ENCODE measurements around the gene TBPL2. TPM values are rescaled to one million over a fixed set of nuclear protein-coding genes. Genes with fewer than 3 reads are reported as not detected.
"Not testable (repeated sequence)": the region's sequence is repeated elsewhere in the genome, so short reads cannot be mapped to it uniquely, and the experiment has no call there.

The TBPL2 gene
- total RNA-seq = not detected in 2 replicates
- not detected for polyA plus RNA-seq (2012)

DNA sequence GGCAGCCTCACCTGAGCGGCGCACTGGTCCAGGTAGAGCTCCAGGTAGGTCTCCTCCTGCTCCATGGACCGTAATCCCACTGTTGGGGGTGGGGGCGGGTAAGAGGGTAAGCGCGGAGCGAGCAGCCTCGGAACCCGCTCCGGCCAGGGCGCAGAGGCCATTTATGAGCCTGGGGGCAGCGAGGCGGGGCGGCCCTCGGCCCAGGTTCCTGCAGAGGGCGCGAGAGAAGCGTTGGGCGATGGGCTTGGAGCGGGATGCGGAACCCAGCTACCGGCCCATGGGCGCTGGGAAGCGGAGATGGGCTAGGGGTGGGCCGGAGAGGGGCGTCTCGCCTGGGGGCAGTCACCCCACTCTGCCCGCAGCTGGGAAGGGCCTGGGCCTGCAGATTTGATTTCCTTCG is at the start of gene TBPL2:
TSS of gene TBPL2 (minus strand) at position 232 of the 400 bp plus-strand sequence. CDS start at position 65, 167 bp downstream.
- DNase-seq (ENCODE audit: low read depth) = no peak

DNA sequence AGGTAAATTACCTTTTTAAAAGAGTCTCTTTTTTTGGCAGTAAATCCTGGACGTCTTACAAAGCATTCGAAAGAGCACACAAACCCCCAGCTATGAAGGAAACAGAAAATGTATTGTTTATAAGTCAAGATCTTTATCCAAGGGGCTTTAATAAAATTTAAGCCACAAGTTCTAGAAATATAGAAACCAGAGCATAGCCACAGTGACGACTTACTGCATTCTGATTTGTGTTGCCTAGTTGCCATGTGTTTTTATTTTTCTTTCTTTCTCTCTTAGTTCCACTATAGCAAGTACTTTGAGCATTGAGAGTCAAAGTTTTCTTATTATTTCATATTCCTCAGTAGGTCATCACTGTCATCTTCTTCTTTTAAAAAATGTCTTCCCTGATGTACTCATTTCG is 47.8 kb upstream of the TBPL2 start:
- no peak for DNase-seq (ENCODE audit: low read depth)

DNA sequence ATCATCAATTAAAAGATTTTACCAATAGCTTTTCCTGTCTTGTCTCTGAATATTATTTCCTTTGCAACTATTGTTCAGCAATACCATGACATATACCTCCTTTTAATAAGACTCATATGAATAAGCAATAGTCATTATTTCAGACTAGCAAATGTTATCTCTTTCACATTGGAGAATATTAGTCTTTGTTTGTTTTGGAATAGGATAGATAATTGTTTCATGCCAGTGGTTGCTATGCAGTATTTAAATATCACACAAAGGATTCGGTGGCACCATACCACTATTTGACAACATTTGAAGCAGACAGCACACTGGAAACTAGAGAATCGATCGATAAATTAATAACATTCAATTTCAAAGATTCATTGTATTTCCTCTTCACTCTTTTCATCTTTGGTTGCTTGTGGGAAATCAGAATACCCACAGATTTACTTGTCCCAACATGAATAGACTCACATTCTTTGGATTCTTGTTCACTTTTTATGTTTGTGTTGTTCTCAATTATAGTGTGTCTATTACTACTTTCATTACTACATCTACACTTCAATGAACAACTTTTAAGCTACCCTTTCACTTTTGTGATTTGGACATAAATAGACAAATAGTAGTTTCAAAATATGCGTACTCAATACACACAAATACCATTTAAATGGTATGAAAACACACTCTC is 42.7 kb upstream of the TBPL2 start:
- DNase-seq (ENCODE audit: low read depth) = no peak

DNA sequence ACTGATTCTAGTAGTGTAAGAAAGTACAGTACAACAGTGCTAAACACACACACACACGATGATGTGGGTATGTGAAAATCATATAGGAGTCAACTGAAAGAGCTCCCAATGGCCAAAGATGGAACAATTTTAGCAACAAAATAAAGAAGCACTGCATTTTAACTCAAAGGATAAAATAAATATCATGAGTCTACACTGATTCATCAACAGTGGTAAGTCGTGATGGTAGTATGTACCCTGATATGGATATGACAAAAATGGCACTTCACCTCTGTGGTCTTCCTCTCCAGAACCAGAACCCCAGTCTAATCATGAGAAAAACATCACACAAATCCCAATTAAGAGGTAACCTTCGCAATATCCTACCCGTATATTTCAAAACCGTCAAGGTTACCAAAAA is 41.4 kb upstream of the TBPL2 start:
- DNase-seq (ENCODE audit: low read depth) = no peak

DNA sequence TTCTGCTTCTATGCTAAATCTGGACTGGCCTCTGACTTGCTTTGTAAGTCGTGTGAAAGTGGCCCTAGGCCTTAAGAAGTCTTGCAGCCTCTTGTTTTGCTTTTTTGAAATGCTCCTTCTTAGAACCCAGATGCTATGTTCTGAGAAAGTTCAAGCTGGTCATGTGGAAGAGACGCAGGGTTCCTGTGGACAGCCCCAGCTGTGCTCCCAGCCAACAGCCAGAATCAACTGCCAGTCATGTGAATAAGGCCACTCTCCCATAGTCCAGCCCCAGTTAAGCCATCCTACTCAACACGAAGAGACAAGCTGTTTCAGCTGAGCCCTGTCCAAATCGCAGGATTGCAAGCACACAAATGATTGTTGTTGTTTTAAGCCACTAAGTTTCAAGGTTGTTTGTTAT is 37.3 kb upstream of the TBPL2 start:
- DNase-seq (ENCODE audit: low read depth) = peak; percentile 81

DNA sequence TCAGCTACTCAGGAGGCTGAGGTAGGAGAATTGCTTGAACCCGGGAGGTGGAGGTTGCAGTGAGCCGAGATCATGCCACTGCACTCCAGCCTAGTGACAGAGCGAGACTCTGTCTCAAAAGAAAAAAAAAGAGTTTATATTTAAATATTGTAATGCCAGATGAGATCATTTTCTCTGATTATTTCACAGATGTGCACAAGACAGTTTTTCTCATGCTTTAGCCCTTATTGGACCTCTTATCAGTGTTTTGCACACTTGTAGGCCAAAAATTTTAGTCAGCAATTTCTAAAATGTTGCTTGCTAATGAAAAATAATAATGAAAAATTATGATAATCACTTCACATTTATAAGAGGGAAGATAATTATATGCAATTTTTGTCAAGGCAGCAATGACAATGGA is 36.0 kb upstream of the TBPL2 start:
- DNase-seq (ENCODE audit: low read depth) = not testable (repeated sequence)

DNA sequence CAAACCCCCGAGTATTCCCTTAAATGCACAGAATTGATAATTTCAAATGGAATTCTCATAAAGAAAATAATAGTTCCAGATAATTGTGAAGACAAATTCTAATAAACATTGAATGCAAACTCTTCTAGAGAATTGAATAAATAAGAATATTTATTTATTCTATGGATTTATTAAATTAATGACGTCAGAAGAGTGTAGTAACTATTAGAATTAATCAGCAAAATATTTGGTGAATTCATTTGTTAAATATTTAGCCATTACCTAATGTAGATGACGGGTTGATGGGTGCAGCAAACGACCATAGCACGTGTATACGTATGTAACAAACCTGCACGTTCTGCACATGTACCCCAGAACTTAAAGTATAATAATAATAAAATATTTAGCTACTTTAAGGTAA is 33.4 kb upstream of the TBPL2 start:
- DNase-seq (ENCODE audit: low read depth) = no peak

DNA sequence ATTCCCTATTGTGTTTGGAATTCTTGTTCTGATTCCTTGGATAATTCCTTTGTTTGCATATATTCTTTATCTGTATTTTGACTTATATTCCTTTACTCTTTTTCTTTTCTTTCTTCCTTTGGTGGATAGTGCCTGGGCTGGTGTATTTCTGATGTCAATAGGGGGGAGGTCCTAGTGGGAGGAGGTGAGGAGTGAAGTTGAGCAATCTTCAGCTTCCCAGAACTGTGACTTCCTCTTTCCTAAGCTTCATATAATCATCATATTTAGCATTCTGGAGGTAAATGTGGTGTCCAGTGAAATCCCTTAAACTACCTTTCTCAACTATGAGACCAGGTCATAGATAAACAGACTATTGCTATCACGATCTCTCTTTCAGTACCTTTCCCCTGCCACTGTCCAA is 29.6 kb upstream of the TBPL2 start:
- DNase-seq (ENCODE audit: low read depth) = no peak

DNA sequence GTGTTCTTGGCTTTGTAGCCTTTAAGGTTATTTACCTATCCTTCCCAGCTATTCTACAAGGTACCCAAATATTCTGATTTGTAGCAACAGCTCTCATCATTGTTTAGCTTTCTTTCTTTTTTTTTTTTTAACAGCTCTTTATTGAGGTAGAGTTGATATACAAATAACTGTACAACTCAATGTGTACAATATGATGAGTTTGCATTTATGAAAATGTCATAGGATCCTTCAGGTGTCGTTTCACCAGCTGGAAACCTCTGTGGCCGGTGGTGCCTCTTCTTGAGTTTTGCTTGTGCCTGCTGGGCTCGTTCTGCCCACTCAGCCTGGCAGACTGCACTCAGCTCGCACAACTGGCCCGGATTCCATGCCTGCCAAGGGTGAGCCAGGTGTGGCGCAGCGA is 26.9 kb upstream of the TBPL2 start:
- no peak for DNase-seq (ENCODE audit: low read depth)

DNA sequence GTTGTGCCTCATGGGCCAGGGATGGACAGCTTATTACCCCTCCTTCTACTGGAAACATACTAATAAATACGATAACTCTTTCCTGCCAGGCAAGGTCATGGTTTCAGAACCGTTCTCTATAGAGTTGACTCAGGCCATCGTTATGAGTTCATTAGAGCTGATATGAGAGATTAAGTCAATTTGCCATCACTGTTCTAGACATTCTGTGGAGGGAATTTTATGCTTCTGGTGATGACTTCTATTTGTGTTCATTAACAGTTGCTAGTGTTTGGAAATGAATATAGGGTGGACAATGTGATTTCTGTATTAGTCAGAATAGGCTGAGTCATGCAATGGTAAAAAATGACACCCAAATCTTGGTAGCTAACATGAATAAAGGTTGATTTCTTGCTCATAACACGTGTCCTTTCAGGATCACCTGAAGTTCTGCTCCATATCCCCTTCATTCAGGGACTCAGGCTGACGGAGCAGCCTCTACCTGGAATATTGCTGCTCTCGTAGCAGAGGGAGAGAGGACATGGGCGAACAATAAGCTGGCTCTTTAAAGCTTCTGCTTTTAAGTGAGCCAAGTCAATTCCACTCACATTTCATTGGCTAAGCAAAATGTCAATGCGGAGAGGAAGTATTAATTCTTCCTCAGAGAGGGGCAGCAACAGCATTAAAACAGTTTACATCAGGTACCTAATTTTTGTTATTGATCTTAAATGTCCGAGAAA is 18.5 kb upstream of the TBPL2 start:
- DNase-seq (ENCODE audit: low read depth) = peak; percentile 31

DNA sequence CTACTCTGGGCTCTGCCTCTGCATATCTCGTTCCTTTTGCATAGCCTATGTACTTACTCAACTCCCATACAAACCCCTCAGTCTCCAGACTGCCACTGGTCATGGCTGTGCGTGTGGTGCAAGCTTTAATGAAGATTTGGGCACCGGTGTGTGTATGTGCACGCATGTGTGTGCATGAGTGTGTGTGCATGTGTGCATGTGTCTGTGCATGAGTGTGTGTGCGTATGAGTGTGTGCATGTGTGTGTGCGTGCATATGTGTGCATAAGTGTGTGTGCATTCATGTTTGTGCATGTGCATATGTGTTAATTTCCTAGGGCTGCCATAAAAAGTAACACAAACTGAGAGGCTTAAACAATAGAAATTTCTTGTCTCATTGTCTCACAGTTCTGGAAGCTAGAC is 17.1 kb upstream of the TBPL2 start:
- no peak for DNase-seq (ENCODE audit: low read depth)

DNA sequence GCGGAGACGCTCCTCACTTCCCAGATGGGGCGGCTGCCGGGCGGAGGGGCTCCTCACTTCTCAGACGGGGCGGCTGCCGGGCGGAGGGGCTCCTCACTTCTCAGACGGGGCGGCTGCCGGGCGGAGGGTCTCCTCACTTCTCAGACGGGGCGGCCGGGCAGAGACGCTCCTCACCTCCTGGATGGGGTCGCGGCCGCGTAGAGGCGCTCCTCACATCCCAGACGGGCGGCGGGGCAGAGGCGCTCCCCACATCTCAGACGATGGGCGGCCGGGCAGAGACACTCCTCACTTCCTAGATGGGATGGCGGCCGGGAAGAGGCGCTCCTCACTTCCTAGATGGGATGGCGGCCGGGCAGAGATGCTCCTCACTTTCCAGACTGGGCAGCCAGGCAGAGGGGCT is 16.0 kb upstream of the TBPL2 start:
- not testable (repeated sequence) for DNase-seq (ENCODE audit: low read depth)

DNA sequence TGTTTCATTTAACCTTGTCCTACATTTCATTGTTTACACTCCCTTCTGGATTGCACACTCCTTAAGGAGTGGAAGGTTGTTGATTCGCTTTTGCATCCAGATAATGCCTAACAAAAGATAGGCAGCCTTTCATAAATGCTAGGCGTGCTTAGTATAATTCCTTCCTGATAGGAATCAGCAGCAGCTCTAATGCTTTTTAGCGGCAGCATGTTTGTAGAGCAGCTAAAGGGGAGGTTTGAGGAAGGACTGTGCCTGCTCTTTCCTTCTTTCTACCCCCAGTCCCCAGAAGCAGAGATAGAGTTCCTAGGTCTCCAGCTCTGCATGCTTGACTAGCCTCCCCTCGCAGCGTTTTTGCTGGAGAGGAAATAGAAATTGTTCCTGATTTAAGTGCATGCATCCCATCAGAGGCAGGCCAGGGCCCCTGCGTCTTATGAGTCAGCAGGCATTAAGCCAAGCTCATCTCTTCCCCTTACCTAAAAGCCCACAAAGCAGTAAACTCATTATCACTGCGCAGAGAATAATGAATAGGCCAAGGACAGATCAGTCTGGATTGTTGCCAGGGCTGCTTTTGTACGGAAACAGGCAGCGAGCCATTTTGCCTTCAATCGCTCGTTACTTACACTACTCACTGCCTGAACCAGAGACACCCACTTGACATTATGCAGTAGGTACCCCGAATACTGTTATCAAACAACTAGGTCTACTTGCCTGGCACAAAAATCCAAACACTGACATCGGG is 14.0 kb upstream of the TBPL2 start:
- DNase-seq (ENCODE audit: low read depth) = peak; percentile 24

DNA sequence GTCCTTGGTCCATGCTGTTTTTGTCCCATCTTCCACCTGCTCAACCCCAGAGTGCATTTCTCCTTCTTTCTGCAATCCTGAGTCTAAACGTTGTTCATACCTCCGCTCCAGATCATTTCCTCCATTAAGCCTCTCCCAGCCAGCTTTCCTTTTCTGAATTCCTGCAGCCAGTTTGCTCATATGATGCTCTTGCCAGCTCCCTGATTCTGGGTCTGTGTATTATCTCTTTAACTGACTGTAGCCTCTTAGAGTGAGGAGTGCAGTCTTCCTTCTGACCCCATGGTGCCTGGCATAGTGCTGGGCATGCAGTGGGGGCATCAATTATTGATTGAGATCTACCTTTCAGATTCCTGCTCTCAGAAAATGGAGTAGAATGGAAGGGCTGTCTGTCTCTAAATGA is 11.5 kb upstream of the TBPL2 start:
- no peak for DNase-seq (ENCODE audit: low read depth)

DNA sequence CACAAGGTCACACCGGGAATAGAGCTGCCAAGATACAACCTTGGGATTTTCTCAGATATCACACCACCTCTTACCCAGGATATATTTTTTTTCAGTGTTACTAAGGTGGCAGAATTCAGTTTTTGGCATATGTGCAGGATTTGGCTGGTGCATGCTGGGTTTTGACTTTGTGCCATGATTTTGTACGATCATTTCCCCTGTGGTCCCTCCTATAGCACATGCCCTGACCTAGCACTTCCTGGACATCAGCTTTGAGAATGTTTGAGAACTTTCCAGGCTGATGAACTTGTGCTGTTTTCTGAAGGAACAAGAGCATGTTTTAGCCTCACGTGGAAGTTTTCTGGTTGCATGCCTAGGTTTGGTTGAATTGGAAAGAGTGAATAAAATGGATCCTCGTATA is 11.0 kb upstream of the TBPL2 start:
- DNase-seq (ENCODE audit: low read depth) = no peak

DNA sequence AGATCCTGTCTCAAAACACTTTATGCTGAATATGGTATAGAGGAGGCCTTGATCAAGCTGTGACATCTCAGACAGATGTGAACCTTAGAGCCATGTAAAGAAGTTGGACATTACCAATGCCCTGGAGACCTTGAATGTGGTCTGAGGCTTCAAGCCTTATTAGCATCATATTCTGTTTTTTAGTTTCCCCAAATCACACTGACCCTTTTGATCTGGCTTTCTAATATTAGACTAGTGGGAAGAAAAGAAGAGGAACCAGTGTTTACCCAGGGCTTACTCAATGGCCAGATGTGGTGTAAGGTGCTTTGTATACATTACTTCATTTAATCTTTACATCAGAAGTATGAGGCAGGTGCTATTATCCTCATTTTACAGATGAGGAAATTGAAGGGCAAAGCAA is 10.6 kb upstream of the TBPL2 start:
- DNase-seq (ENCODE audit: low read depth) = no peak

DNA sequence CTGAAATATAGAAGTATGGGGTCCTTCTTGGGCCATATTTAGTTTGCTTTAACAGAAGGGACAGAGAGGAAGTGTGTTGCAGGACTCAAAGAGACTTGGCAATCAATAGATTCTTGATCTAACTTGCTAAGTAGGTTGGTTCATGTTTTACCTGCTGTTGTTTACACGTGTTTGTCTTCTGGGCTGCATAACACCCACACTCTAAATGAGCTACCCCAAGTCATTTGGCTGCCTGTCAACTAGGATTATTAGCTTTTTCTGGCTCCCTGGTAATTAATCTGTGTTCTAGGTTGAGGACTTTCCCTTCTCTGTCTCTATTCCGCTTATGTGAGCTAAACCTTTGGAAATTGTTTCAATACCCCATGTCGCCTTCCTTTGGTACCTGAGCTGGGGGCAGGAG is 10.1 kb upstream of the TBPL2 start:
- DNase-seq (ENCODE audit: low read depth) = no peak

DNA sequence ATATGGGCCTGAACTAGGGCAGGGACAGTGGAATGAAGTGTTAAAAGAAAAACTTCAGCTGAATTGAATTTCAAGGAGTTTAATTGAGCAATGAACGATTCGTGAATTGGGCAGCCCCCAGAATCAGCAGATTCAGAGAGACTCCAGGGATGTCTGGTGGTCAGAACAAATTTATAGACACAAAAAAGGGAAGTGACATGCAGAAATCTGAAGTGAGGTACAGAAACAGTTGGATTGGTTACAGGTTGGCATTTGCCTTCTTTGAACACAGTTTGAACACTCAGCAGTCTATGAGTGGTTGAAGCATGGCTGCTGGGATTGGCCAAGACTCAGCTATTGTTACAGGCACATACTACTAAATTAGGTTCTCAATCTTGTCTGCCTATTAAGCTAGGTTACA is 9.7 kb upstream of the TBPL2 start:
- DNase-seq (ENCODE audit: low read depth) = no peak

DNA sequence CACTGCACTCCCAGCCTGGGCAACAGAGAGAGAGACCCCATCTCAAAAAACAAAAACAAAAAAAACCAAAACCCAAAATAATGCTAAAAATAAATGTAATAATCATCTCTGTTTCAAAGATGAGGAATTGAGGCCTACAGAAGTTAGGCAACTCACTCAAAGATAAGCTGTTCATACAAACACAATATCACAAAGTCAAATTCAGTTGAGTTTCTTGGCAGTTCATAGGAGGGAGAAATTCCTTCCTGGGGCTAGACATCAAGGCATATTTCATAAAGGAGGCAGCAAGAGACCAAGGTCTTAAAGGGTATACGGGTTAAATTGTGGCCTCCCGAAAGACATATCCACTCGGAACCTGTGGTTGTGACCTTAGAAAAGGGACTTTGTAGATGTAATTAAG is 8.7 kb upstream of the TBPL2 start:
- no peak for DNase-seq (ENCODE audit: low read depth)

DNA sequence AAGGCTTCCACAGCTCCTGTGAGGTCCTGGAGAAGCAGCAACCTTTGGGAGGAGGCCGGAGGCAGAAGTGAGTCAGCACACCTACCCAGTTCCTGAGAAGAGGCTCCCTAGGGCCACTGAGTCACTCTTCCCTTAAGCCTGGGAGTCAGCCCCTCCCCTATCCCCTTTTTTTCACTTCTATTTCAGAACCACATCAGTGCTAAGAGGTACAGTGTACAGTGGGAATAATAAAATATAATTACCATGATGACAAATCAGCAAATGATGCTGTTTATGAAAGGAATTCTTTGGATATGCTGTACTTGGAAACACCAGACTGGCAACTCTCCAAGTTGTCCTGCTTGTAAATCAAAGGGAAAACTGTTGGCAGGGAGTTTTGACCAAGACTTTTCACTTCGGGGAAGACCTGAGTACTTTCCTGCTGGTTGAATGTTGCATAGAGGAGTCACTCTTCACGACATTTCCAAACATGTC is 7.8 kb upstream of the TBPL2 start:
- DNase-seq (ENCODE audit: low read depth) = peak; percentile 79

DNA sequence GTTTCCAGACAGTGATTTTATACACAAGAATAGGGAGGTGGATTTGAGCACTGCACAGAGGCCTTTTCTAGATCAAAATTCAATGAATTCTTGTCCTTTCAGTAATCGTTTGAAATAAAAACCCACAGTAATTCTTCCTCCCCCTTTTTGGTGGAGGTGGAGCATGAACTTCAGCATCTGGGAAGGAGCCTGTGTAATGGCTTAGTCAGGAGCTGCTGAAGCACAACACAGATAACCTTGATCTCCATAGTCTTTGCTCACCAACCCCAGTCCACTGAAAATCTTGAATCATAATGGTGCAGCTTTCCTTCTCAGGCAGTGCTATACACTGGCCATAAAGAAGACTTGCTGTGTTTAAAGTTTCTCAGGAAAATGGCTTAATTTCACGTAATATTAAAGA is 6.4 kb upstream of the TBPL2 start:
- DNase-seq (ENCODE audit: low read depth) = no peak

DNA sequence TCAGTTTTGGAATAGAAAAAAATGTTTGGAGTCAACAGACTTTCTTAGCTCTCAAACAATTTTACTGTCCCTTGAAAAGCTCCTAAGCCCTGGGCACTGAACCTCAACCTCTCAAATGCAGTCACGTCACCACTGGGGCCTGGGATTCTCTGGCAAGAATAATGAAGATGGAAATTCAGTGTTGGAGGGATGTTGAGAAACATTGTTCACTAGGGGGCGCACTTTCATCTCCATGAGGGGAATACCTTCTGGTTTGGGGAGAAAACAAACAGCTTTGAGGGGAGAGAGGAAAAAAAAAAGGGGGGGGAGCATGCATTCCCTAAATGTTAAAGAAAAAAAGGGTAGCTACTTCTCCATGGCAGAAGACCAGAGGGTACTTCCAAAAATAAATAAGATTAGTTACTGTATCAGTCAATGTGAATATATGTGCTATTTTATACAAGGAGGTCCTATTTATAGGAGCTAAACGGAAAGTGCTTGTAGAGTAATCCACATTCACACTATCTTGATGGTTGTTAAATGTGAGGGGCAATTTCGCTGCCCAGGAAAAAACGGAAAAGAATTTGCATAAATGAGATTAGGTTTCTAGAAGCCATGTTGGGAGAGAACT is 5.8 kb upstream of the TBPL2 start:
- DNase-seq (ENCODE audit: low read depth) = peak; percentile 89

Data from myocyte (in vitro differentiated cells).